WTC11 (cell line): Measurements from ENCODE around the gene ZNF76. TPM values are rescaled to one million over a fixed set of nuclear protein-coding genes. Genes with fewer than 3 reads are reported as not detected.

ENCODE experiments used
- ATAC-seq: fragments of 200-7000 bp; cut with Tn5 transposase; 2 replicates; pipeline ENCODE4 v1.10.0; 2021; ENCODE audit warnings: mild to moderate bottlenecking, moderate library complexity
- CTCF ChIA-PET: fragments of 300-600 bp; sonication (Branson Sonifier 250); formaldehyde crosslinking; loops from one replicate; lab custom pipeline; 2021; ENCODE audit warnings: antibody characterized with exemption; lab: Charles Lee
- POLR2A ChIA-PET: fragments of 350-600 bp; sonication (Branson Sonifier 250); formaldehyde crosslinking; loops from one replicate; lab custom pipeline; 2021; ENCODE audit warnings: antibody characterized with exemption; lab: Charles Lee
- DNase-seq: peaks from one replicate; pipeline ENCODE4 v3.0.0; 2021; ENCODE audit warnings: low spot score
- H3K27ac Mint-ChIP-seq: 2 replicates; pipeline ENCODE4 v1.8.0; 2021; ENCODE audit warnings: mixed read lengths
- H3K27me3 Mint-ChIP-seq: 2 replicates; pipeline ENCODE4 v1.8.0; 2021; ENCODE audit warnings: low read depth, mild to moderate bottlenecking, moderate library complexity, mixed read lengths
- H3K36me3 Mint-ChIP-seq: 2 replicates; pipeline ENCODE4 v1.8.0; 2021; ENCODE audit warnings: mixed read lengths
- H3K4me1 Mint-ChIP-seq: 2 replicates; pipeline ENCODE4 v1.8.0; 2022; ENCODE audit warnings: mixed read lengths
- H3K4me3 Mint-ChIP-seq: 2 replicates; pipeline ENCODE4 v1.8.0; 2021; ENCODE audit warnings: mild to moderate bottlenecking, moderate library complexity, mixed read lengths
- H3K9me3 Mint-ChIP-seq: 2 replicates; pipeline ENCODE4 v1.8.0; 2021; ENCODE audit warnings: mixed read lengths
- ATF6 ChIP-seq: sonication (generic); formaldehyde crosslinking; IDR thresholded peaks from 2 replicates; pipeline ENCODE4 v1.8.1; 2023; ENCODE audit warnings: mild to moderate bottlenecking, missing genetic modification reagents
- ETV6 ChIP-seq: sonication (generic); formaldehyde crosslinking; IDR thresholded peaks from 2 replicates; pipeline ENCODE4 v1.8.1; 2022; ENCODE audit warnings: mild to moderate bottlenecking, missing genetic modification reagents
- GTF2I ChIP-seq: fragments of 250-450 bp; sonication (Bioruptor Pico); conservative IDR thresholded peaks from 2 replicates; pipeline ENCODE4 v1.4.0; 2021; ENCODE audit warnings: mild to moderate bottlenecking
- HMGXB4 ChIP-seq: sonication (generic); formaldehyde crosslinking; IDR thresholded peaks from 2 replicates; pipeline ENCODE4 v1.8.1; 2023; ENCODE audit warnings: mild to moderate bottlenecking, moderate library complexity, missing genetic modification reagents
- NFE2L1 ChIP-seq: sonication (generic); formaldehyde crosslinking; IDR thresholded peaks from 2 replicates; pipeline ENCODE4 v1.8.1; 2023; ENCODE audit warnings: missing genetic modification reagents
- NR2C2 ChIP-seq: sonication (generic); formaldehyde crosslinking; IDR thresholded peaks from 2 replicates; pipeline ENCODE4 v1.8.0; 2022; ENCODE audit warnings: mild to moderate bottlenecking, missing genetic modification reagents
- RELA ChIP-seq: sonication (generic); formaldehyde crosslinking; IDR thresholded peaks from 2 replicates; pipeline ENCODE4 v1.8.1; 2022; ENCODE audit warnings: missing genetic modification reagents, mild to moderate bottlenecking, borderline replicate concordance
- RORB ChIP-seq: fragments of 250-450 bp; sonication (Bioruptor Pico); IDR thresholded peaks from 2 replicates; pipeline ENCODE4 v1.9.0; 2021; ENCODE audit warnings: mild to moderate bottlenecking
- TCF7 ChIP-seq: sonication (generic); formaldehyde crosslinking; IDR thresholded peaks from 2 replicates; pipeline ENCODE4 v1.8.0; 2022; ENCODE audit warnings: mild to moderate bottlenecking, low read depth, missing genetic modification reagents, moderate library complexity
- TP53 ChIP-seq: sonication (generic); formaldehyde crosslinking; IDR thresholded peaks from 2 replicates; pipeline ENCODE4 v1.8.1; 2023; ENCODE audit warnings: mild to moderate bottlenecking, missing genetic modification reagents
- ZBTB43 ChIP-seq: sonication (generic); formaldehyde crosslinking; IDR thresholded peaks from 2 replicates; pipeline ENCODE4 v1.8.1; 2023; ENCODE audit warnings: mild to moderate bottlenecking, missing genetic modification reagents
- ZNF121 ChIP-seq: sonication (generic); formaldehyde crosslinking; IDR thresholded peaks from 2 replicates; pipeline ENCODE4 v1.8.0; 2023; ENCODE audit warnings: missing genetic modification reagents
- ZNF263 ChIP-seq: sonication (generic); formaldehyde crosslinking; IDR thresholded peaks from 2 replicates; pipeline ENCODE4 v1.8.1; 2022; ENCODE audit warnings: low read depth, mild to moderate bottlenecking, moderate library complexity, missing genetic modification reagents
- ZNF416 ChIP-seq: fragments of 250-450 bp; sonication (Bioruptor Pico); IDR thresholded peaks from 2 replicates; pipeline ENCODE4 v1.9.0; 2021; ENCODE audit warnings: mild to moderate bottlenecking, inconsistent platforms
- ZNF512 ChIP-seq: sonication (generic); formaldehyde crosslinking; IDR thresholded peaks from 2 replicates; pipeline ENCODE4 v1.8.1; 2022; ENCODE audit warnings: missing genetic modification reagents, borderline replicate concordance
- ZNF532 ChIP-seq: fragments of 250-450 bp; sonication (Bioruptor Pico); IDR thresholded peaks from 2 replicates; pipeline ENCODE4 v1.9.0; 2021; ENCODE audit warnings: mild to moderate bottlenecking, borderline replicate concordance
- total RNA-seq: library from RNA; stranded (reverse); gene quantifications from 3 replicates; pipeline ENCODE4 v1.2.3, GENCODE V29; 2021
- TF ChIP-seq, protein P1 (sequence below): sonication (generic); formaldehyde crosslinking; IDR thresholded peaks from 2 replicates; pipeline ENCODE4 v1.8.1; 2023; ENCODE audit warnings: mild to moderate bottlenecking, missing genetic modification reagents, moderate library complexity

The ZNF76 gene
- total RNA-seq, 1 experiment from 2014 or later: 25.8 TPM

DNA sequence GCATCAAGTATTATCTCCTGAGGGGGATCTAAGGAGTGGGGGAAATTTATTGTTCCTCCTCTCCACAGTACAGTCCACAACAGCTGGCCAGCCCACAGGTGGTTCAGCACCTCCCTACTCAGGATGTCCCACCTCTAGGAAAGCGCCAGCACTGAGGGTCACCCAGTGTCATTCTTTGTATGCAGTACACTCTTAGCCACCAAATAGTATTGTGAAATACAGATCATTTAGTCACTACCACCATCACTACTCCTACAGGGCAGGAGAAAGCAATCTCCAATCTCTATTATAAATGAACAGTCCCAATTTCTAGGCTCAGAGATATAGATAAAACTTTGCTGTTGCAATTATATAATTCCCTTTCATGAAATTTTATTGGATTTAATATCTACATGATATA, 6.3 kb upstream of the ZNF76 start (continued):
- no peak for TF ChIP-seq ZNF532 (CRISPR knock-in tag)
- TF ChIP-seq ZNF263 (CRISPR knock-in tag): no peak
- TF ChIP-seq ZNF416 (CRISPR knock-in tag): no peak

- POLR2A ChIA-PET: interaction anchor here (1.0 to 1.5 kb wide), 7 partner anchors 19 to 60 kb away, joined by 3 to 4 read pairs (median 3); no protein-coding TSS in a partner anchor
- TF ChIP-seq, protein P1, sequence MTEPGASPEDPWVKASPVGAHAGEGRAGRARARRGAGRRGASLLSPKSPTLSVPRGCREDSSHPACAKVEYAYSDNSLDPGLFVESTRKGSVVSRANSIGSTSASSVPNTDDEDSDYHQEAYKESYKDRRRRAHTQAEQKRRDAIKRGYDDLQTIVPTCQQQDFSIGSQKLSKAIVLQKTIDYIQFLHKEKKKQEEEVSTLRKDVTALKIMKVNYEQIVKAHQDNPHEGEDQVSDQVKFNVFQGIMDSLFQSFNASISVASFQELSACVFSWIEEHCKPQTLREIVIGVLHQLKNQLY (CRISPR knock-in tag): no peak
- no peak for TF ChIP-seq ZBTB43
- TF ChIP-seq TP53 (CRISPR knock-in tag): no peak
- no peak for TF ChIP-seq NFE2L1 (CRISPR knock-in tag)
- no peak for TF ChIP-seq ETV6
- TF ChIP-seq ATF6 (CRISPR knock-in tag): no peak
- no peak for TF ChIP-seq ZNF512 (CRISPR knock-in tag)
- no peak for TF ChIP-seq HMGXB4
- TF ChIP-seq RORB: no peak
- TF ChIP-seq GTF2I (CRISPR knock-in tag): no peak
- TF ChIP-seq TCF7 (CRISPR knock-in tag): no peak
- no peak for TF ChIP-seq NR2C2
- TF ChIP-seq ZNF121 (CRISPR knock-in tag): no peak
- TF ChIP-seq RELA (CRISPR knock-in tag): no peak
- TF ChIP-seq, all 79 proteins: peak for 0
- no peak for ATAC-seq
- Mint-ChIP-seq H3K9me3 (no peaks in the 10 kb centered on the region), H3K4me3 (peak overlapping the region; percentile 92), H3K27ac (peak overlapping the region; percentile 92; the same call in 1 of the 2 replicates), H3K4me1 (peaks cover 9% of the 10 kb centered on the region), H3K36me3 (no peaks in the 10 kb centered on the region), H3K27me3 (no peaks in the 10 kb centered on the region)
- DNase-seq: no peak
- CTCF ChIA-PET: interaction anchor here (0.8 to 2.0 kb wide), 11 partner anchors 17 to 238 kb away, joined by 3 to 19 read pairs (median 4); partner anchors contain the start of genes FANCE and TEAD3
These were observed 1.2 kb upstream of the ZNF76 start for GRCh38 chr6:35258336-35258735.
